HCT116 (cell line): ENCODE data around the gene ATP6AP1. TPM values are rescaled to one million over a fixed set of nuclear protein-coding genes. Genes with fewer than 3 reads are reported as not detected.

Experiments
- ATAC-seq: fragments of 200-7000 bp; cut with Tn5 transposase; 2 replicates; pipeline ENCODE4 v1.9.1; 2020; ENCODE audit warnings: mild to moderate bottlenecking, moderate library complexity
- BruUV-seq: library from RNA; stranded (reverse); fragments of 400-500 nt; replicated peaks from 2 replicates; lab custom pipeline; 2021; lab: Mats Ljungman, UMichigan
- CTCF ChIA-PET: fragments of 300-600 bp; sonication (Branson Sonifier 250); formaldehyde crosslinking; loops from one replicate; lab custom pipeline; 2021; ENCODE audit warnings: antibody characterized with exemption; lab: Charles Lee
- POLR2A ChIA-PET: fragments of 300-600, 350-600 bp; sonication (Branson Sonifier 250); formaldehyde crosslinking; loops from one replicate; lab custom pipeline; 2021; ENCODE audit warnings: antibody characterized with exemption; lab: Charles Lee
- RAD21 ChIA-PET, 2 experiments: fragments of 300-600 bp; sonication (Branson Sonifier 250); formaldehyde crosslinking; loops; one replicate each; lab custom pipeline; 2023; ENCODE audit warnings: low total read pairs in 2 of 2; ENCODE audit not compliant: uncharacterized antibody in 2 of 2, unreplicated experiment in 2 of 2, low non-redundant PET in 1 of 2; lab: Charles Lee
- DNase-seq: peaks from one replicate; pipeline ENCODE4 v3.0.0-alpha.2; 2010; ENCODE audit warnings: low read depth, low spot score
- H2AFZ ChIP-seq: fragments of 200-600 bp; shearing (Covaris generic), sonication (generic); 2 replicates; pipeline ENCODE4 v1.6.1; 2017; ENCODE audit warnings: low read depth, mixed run types, mixed read lengths, antibody characterized with exemption, low read length; ENCODE audit not compliant: poor library complexity, severe bottlenecking
- H3K27ac ChIP-seq: 2 replicates; pipeline ENCODE4 v1.5.1; 2012; ENCODE audit warnings: low read depth, low read length
- H3K27me3 ChIP-seq: fragments of 200-600 bp; sonication (generic); 2 replicates; pipeline ENCODE4 v1.6.1; 2016; ENCODE audit warnings: mixed run types, low read length, mixed read lengths; ENCODE audit not compliant: insufficient read depth
- H3K36me3 ChIP-seq, 2 experiments: fragments of 200-500 bp in 1 of 2; fragments of 200-600 bp in 1 of 2; sonication (Bioruptor generic) in 1 of 2; sonication (generic) in 1 of 2; 2 replicates each; pipeline versions ENCODE4 v1.5.1 to v1.6.1; 2014 to 2016; ENCODE audit warnings: low read length in 2 of 2, inconsistent platforms in 1 of 2, mixed read lengths in 1 of 2, mixed run types in 1 of 2; ENCODE audit not compliant: insufficient read depth in 2 of 2, control insufficient read depth in 1 of 2
- H3K4me1 ChIP-seq, 2 experiments: fragments of 200-600 bp in 1 of 2; sonication (generic) in 1 of 2; 2 replicates each; pipeline versions ENCODE4 v1.5.1 to v1.6.1; 2012 to 2017; ENCODE audit warnings: low read length in 2 of 2, inconsistent platforms in 1 of 2, mild to moderate bottlenecking in 1 of 2, mixed read lengths in 1 of 2, mixed run types in 1 of 2, moderate library complexity in 1 of 2; ENCODE audit not compliant: insufficient read depth in 2 of 2, control insufficient read depth in 1 of 2
- H3K4me2 ChIP-seq: fragments of 200-600 bp; sonication (generic); 2 replicates; pipeline ENCODE4 v1.6.1; 2017; ENCODE audit warnings: mixed run types, low read length, mixed read lengths
- H3K4me3 ChIP-seq, 2 experiments: fragments of 200-600 bp in 1 of 2; sonication (generic) in 1 of 2; replicated peaks in 1 of 2; 2 replicates each; pipeline ENCODE4 v1.5.1; 2011 to 2016; ENCODE audit warnings: low read length in 2 of 2, control low read depth in 1 of 2, low read depth in 1 of 2, mild to moderate bottlenecking in 1 of 2, mixed read lengths in 1 of 2, mixed run types in 1 of 2
- H3K79me2 ChIP-seq: fragments of 200-600 bp; sonication (generic); 2 replicates; pipeline ENCODE4 v1.6.1; 2017; ENCODE audit warnings: mild to moderate bottlenecking, mixed run types, low read length, moderate library complexity, mixed read lengths; ENCODE audit not compliant: insufficient read depth
- H3K9ac ChIP-seq: fragments of 200-600 bp; sonication (generic); 2 replicates; pipeline ENCODE4 v1.6.1; 2016; ENCODE audit warnings: low read length, mixed read lengths
- H3K9me2 ChIP-seq: fragments of 200-600 bp; sonication (generic), shearing (Covaris generic); 2 replicates; pipeline ENCODE4 v1.6.1; 2017; ENCODE audit warnings: mixed run types, mild to moderate bottlenecking, moderate library complexity; ENCODE audit not compliant: insufficient read depth
- H3K9me3 ChIP-seq, 2 experiments: fragments of 200-500 bp in 1 of 2; fragments of 200-600 bp in 1 of 2; sonication (Bioruptor generic) in 1 of 2; sonication (generic) in 1 of 2; 2 replicates each; pipeline ENCODE4 v1.6.1; 2014 to 2017; ENCODE audit warnings: low read length in 2 of 2, mixed read lengths in 2 of 2, inconsistent platforms in 1 of 2, low read depth in 1 of 2, mild to moderate bottlenecking in 1 of 2, mixed run types in 1 of 2, moderate library complexity in 1 of 2; ENCODE audit not compliant: control insufficient read depth in 1 of 2, insufficient read depth in 1 of 2
- H4K20me1 ChIP-seq: fragments of 200-600 bp; sonication (generic), shearing (Covaris generic); 2 replicates; pipeline ENCODE4 v1.6.1; 2017; ENCODE audit warnings: mixed run types, mild to moderate bottlenecking, moderate library complexity; ENCODE audit not compliant: insufficient read depth
- CBX3 ChIP-seq: IDR thresholded peaks from 2 replicates; pipeline ENCODE4 v1.6.1; 2012; ENCODE audit warnings: low read depth
- CEBPB ChIP-seq: IDR thresholded peaks from 2 replicates; pipeline ENCODE4 v1.6.1; 2012; ENCODE audit warnings: low read depth
- EGR1 ChIP-seq: IDR thresholded peaks from 2 replicates; pipeline ENCODE4 v1.6.1; 2012; ENCODE audit warnings: low read depth
- EZH2phosphoT487 ChIP-seq: fragments of 200-600 bp; IDR thresholded peaks from 2 replicates; pipeline ENCODE4 v1.6.1; 2018; ENCODE audit warnings: antibody characterized with exemption, borderline replicate concordance
- POLR2A ChIP-seq: IDR thresholded peaks from 2 replicates; pipeline ENCODE4 v1.7.0; 2011; ENCODE audit warnings: borderline replicate concordance; ENCODE audit not compliant: insufficient read depth, insufficient read length; ENCODE audit errors: extremely low read depth
- SIN3A ChIP-seq: IDR thresholded peaks from 2 replicates; pipeline ENCODE4 v1.6.1; 2012; ENCODE audit warnings: low read depth
- TCF7L2 ChIP-seq: IDR thresholded peaks from 2 replicates; pipeline ENCODE4 v1.7.0; 2011; ENCODE audit warnings: borderline replicate concordance, inconsistent platforms; ENCODE audit not compliant: insufficient read depth, insufficient read length; ENCODE audit errors: extremely low read depth
- YY1 ChIP-seq: IDR thresholded peaks from 2 replicates; pipeline ENCODE4 v1.6.1; 2011; ENCODE audit warnings: low read length, low read depth, moderate library complexity, mild to moderate bottlenecking; ENCODE audit not compliant: insufficient replicate concordance; ENCODE audit errors: extremely low read depth
- ZNF274 ChIP-seq: fragments of 200-500 bp; sonication (Bioruptor generic); IDR thresholded peaks from 2 replicates; pipeline ENCODE4 v1.6.1; 2014; ENCODE audit warnings: mild to moderate bottlenecking, low read depth, low read length, inconsistent platforms
- intact Hi-C: fragments of 100-400 bp; cut with micrococcal nuclease; formaldehyde crosslinking; loops from 2 replicates; pipeline ENCODE4 v1.10.0; 2022
- total RNA-seq: library from RNA; stranded (reverse); gene quantifications from one replicate; pipeline ENCODE4 v1.2.1, GENCODE V29; 2021; ENCODE audit not compliant: unreplicated experiment
- TF ChIP-seq, protein P1 (sequence below), 3 experiments: fragments of 200-600 bp in 1 of 3; sonication (generic) in 1 of 3; IDR thresholded peaks in 2 of 3; conservative IDR thresholded peaks in 1 of 3; 2 replicates each; pipeline ENCODE4 v1.5.1; 2012 to 2017; ENCODE audit warnings: low read depth in 2 of 3, low read length in 2 of 3, antibody characterized with exemption in 1 of 3, borderline replicate concordance in 1 of 3, control low read depth in 1 of 3, mild to moderate bottlenecking in 1 of 3, mixed read lengths in 1 of 3, mixed run types in 1 of 3, moderate library complexity in 1 of 3; ENCODE audit not compliant: insufficient read depth in 1 of 3
- TF ChIP-seq, protein P2 (sequence below): IDR thresholded peaks from 2 replicates; pipeline ENCODE4 v1.6.1; 2012

ATP6AP1 gene
- total RNA-seq, 1 experiment from 2014 or later: 53.4 TPM

DNA sequence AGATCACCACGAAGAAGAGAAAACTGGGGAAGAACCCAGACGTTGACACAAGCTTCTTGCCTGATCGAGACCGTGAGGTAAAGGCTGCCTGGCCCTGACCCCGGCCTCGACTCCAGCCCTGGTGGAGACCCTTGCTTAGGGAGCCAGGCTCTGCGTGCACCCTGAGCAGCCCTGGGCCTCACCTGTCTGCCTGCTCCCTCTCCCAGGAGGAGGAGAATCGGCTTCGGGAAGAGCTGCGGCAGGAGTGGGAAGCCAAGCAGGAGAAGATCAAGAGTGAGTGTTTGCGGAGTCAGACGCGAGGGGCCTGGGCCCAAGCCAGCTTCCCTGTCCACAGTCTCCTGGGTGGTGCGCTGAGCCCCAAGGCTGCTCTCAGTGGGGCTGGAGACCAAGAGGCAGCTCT lies 20.0 kb downstream of the ATP6AP1 start:
- Histone ChIP-seq H3K27me3 (no peaks in the 10 kb centered on the region), H3K27ac (no peak overlapping the region), H3K4me2 (no peak overlapping the region), H2AFZ (no peak overlapping the region), H3K9ac (no peak overlapping the region), H3K9me2 (no peaks in the 10 kb centered on the region), H4K20me1 (no peaks in the 10 kb centered on the region), H3K4me1 (peaks cover 6 to 11% of the 10 kb centered on the region in 2 experiments; a peak in 3 of 4 replicates)
- BruUV-seq: no TSS peak
- POLR2A ChIA-PET: no interaction called here
- intact Hi-C loops: no loop called here
- RAD21 ChIA-PET: no interaction called here
- CTCF ChIA-PET: no interaction called here
- no peak for ATAC-seq
- TF ChIP-seq, protein P1, sequence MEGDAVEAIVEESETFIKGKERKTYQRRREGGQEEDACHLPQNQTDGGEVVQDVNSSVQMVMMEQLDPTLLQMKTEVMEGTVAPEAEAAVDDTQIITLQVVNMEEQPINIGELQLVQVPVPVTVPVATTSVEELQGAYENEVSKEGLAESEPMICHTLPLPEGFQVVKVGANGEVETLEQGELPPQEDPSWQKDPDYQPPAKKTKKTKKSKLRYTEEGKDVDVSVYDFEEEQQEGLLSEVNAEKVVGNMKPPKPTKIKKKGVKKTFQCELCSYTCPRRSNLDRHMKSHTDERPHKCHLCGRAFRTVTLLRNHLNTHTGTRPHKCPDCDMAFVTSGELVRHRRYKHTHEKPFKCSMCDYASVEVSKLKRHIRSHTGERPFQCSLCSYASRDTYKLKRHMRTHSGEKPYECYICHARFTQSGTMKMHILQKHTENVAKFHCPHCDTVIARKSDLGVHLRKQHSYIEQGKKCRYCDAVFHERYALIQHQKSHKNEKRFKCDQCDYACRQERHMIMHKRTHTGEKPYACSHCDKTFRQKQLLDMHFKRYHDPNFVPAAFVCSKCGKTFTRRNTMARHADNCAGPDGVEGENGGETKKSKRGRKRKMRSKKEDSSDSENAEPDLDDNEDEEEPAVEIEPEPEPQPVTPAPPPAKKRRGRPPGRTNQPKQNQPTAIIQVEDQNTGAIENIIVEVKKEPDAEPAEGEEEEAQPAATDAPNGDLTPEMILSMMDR (IDR thresholded peaks at IDR 0.05 in 2 of 3, conservative IDR thresholded peaks at IDR 0.05 in 1 of 3; ENCODE audit: borderline replicate concordance in 1 of 3, insufficient read depth in 1 of 3, low read depth in 2 of 3, low read length in 2 of 3): no peak
- TF ChIP-seq TCF7L2 (no peak), EZH2phosphoT487 (no peak), EGR1 (no peak), CBX3 (no peak), CEBPB (no peak), YY1 (no peak), ZNF274 (no peak), POLR2A (no peak), SIN3A (no peak)
- TF ChIP-seq, protein P2, sequence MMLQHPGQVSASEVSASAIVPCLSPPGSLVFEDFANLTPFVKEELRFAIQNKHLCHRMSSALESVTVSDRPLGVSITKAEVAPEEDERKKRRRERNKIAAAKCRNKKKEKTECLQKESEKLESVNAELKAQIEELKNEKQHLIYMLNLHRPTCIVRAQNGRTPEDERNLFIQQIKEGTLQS: no peak
- TF ChIP-seq, all 23 proteins: peak for 0
- H3K36me3 ChIP-seq: no peaks in the 10 kb centered on the region
- DNase-seq: no peak
- peaks cover 7% of the 10 kb centered on the region; the same call in 1 of the 2 replicates for H3K79me2 ChIP-seq
- no peaks in the 10 kb centered on the region for H3K9me3 ChIP-seq
- H3K4me3 ChIP-seq: no peak overlapping the region
